Femur (tissue), 1 donor: ENCODE results near the gene KAT5.
A peak's percentile ranks its signal among the peaks of the same experiment; 100 is the strongest.
"Not testable (repeated sequence)": the region's sequence is repeated elsewhere in the genome, so short reads cannot be mapped to it uniquely, and the experiment has no call there.

Experiments
- DNase-seq: peaks from one replicate; pipeline ENCODE4 v3.0.0-alpha.2; 2017

Gene KAT5

GRCh38 chr11:65710421-65710820 is 1.6 kb upstream of the KAT5 start:
- no peak for DNase-seq

GRCh38 chr11:65712633-65713076 is 603 bp downstream of the KAT5 start:
- DNase-seq = no peak

- no peak for DNase-seq
Measured at GRCh38 chr11:65713212-65713969, 1.3 kb downstream of the KAT5 start.

GRCh38 chr11:65714433-65714832 is 2.4 kb downstream of the KAT5 start:
- no peak for DNase-seq

- DNase-seq = no peak
Measured at GRCh38 chr11:65716302-65716701, 4.2 kb downstream of the KAT5 start.

- no peak for DNase-seq
Measured at GRCh38 chr11:65716774-65717405, 4.8 kb downstream of the KAT5 start.

GRCh38 chr11:65717906-65718305 is 5.9 kb downstream of the KAT5 start:
- no peak for DNase-seq

- DNase-seq = no peak
Measured at GRCh38 chr11:65718531-65718930, 6.5 kb downstream of the KAT5 start.

- DNase-seq = no peak
Measured at GRCh38 chr11:65718964-65719492, 7.0 kb downstream of the KAT5 start.

GRCh38 chr11:65719871-65720210 is 7.8 kb downstream of the KAT5 start:
- no peak for DNase-seq

GRCh38 chr11:65720211-65720934 is 8.3 kb downstream of the KAT5 start, which contains the start of gene RNASEH2C:
TSS of gene RNASEH2C (minus strand) at chr11:65720798. CDS start at chr11:65720758, 40 bp downstream.
- DNase-seq = peak; percentile 89

GRCh38 chr11:65722261-65722660 is 10.2 kb downstream of the KAT5 start:
- no peak for DNase-seq

- no peak for DNase-seq
Measured at GRCh38 chr11:65726660-65727059, 14.6 kb downstream of the KAT5 start.

GRCh38 chr11:65727865-65728264 is 15.8 kb downstream of the KAT5 start:
- no peak for DNase-seq

- DNase-seq = no peak
Measured at GRCh38 chr11:65730461-65730860, 18.4 kb downstream of the KAT5 start.

- DNase-seq = not testable (repeated sequence)
Measured at GRCh38 chr11:65735111-65735510, 23.1 kb downstream of the KAT5 start.

- no peak for DNase-seq
Measured at GRCh38 chr11:65736810-65737209, 24.8 kb downstream of the KAT5 start.

- DNase-seq = no peak
Measured at GRCh38 chr11:65739022-65739421, 27.0 kb downstream of the KAT5 start.

- DNase-seq = no peak
Measured at GRCh38 chr11:65741185-65741584, 29.1 kb downstream of the KAT5 start.

- no peak for DNase-seq
Measured at GRCh38 chr11:65742353-65742752, 30.3 kb downstream of the KAT5 start.

GRCh38 chr11:65743681-65744025 is 31.6 kb downstream of the KAT5 start:
- no peak for DNase-seq

- no peak for DNase-seq
Measured at GRCh38 chr11:65744026-65744698, 32.1 kb downstream of the KAT5 start.

- DNase-seq = no peak
Measured at GRCh38 chr11:65744699-65745042, 32.6 kb downstream of the KAT5 start.
